Small intestine (tissue), 7 donors: ENCODE results near the gene STK10. TPM values are rescaled to one million over a fixed set of nuclear protein-coding genes. Genes with fewer than 3 reads are reported as not detected.

ENCODE experiments used
- DNase-seq, 2 donors: peaks; one replicate each; pipeline versions ENCODE4 v3.0.0 to v3.0.0-alpha.2; 2013
- FAIRE-seq: peaks from 2 replicates; lab custom pipeline; 2012; peaks lifted over from hg19 to GRCh38; lab: Jason Lieb, UNC
- H3K27ac ChIP-seq, 3 donors: one replicate each; pipeline ENCODE4 v1.5.1; 2013; ENCODE audit warnings: low read length in 2 of 3, mild to moderate bottlenecking in 2 of 3, control low read depth in 1 of 3, inconsistent platforms in 1 of 3, low read depth in 1 of 3, moderate library complexity in 1 of 3
- H3K27me3 ChIP-seq, 3 donors: one replicate each; pipeline ENCODE4 v1.6.1; 2013; ENCODE audit warnings: low read length in 3 of 3, inconsistent platforms in 1 of 3; ENCODE audit not compliant: control insufficient read depth in 3 of 3, insufficient read depth in 3 of 3
- H3K36me3 ChIP-seq, 3 donors: one replicate each; pipeline ENCODE4 v1.6.1; 2013; ENCODE audit warnings: low read length in 3 of 3, inconsistent platforms in 1 of 3, low read depth in 1 of 3, mild to moderate bottlenecking in 1 of 3, moderate library complexity in 1 of 3; ENCODE audit not compliant: control insufficient read depth in 3 of 3, insufficient read depth in 2 of 3
- H3K4me1 ChIP-seq, 3 donors: one replicate each; pipeline ENCODE4 v1.6.1; 2013; ENCODE audit warnings: low read length in 2 of 3, inconsistent platforms in 1 of 3, low read depth in 1 of 3, mild to moderate bottlenecking in 1 of 3, moderate library complexity in 1 of 3; ENCODE audit not compliant: control insufficient read depth in 3 of 3, insufficient read depth in 2 of 3
- H3K4me3 ChIP-seq, 3 donors: one replicate each; pipeline ENCODE4 v1.5.1; 2013; ENCODE audit warnings: low read length in 3 of 3, control low read depth in 1 of 3, inconsistent platforms in 1 of 3, low read depth in 1 of 3, mild to moderate bottlenecking in 1 of 3, moderate library complexity in 1 of 3
- H3K9me3 ChIP-seq, 2 donors: one replicate each; pipeline ENCODE4 v1.6.1; 2013; ENCODE audit warnings: low read depth in 1 of 2, low read length in 1 of 2; ENCODE audit not compliant: control insufficient read depth in 2 of 2, insufficient read depth in 1 of 2
- WGBS, 3 donors: extraction: QIAGEN DNeasy Blood & Tissue Kit; methylation state at CpG; one replicate each; pipeline ENCODE4 v1.1.7; 2013; 5-methylcytosine and 5-hydroxymethylcytosine counted together
- polyA plus RNA-seq, 4 donors: library from polyadenylated mRNA; stranded (reverse) in 3 of 4; unstranded in 1 of 4; fragments of 200-250 nt in 3 of 4; fragments of 120-200 nt in 1 of 4; gene quantifications; one replicate each; pipeline versions ENCODE4 v1.2.1 to v1.2.3, GENCODE V29; 2013
- donor health status: healthy with polysubstance abuse.
- donor health status: control.
- donor health status: control.
- donor health status: Bipolar disorder and iron deficiency.
- donor health status: healthy.

STK10 gene
- polyA plus RNA-seq, 4 donors, result 7.4 to 10.5 (median 9.1) TPM

- Histone ChIP-seq H3K9me3 (no peaks in the 10 kb centered on the region), H3K27me3 (no peaks in the 10 kb centered on the region), H3K4me1 (peaks cover 3% of the 10 kb centered on the region in 3 donors), H3K36me3 (peaks cover 0 to 5% (median 0%) of the 10 kb centered on the region in 3 donors), H3K27ac (peak overlapping the region in 1 of 3 donors; percentile 26), H3K4me3 (no peak overlapping the region)
- 33 to 70% (median 45%) methylated on average over 5 of the region's 5 CpGs for WGBS, 3 donors
- FAIRE-seq (no peak), DNase-seq (peak in 1 of 2 donors; percentile 47)
These were observed 45.3 kb downstream of the STK10 start for GRCh38 chr5:172142709-172143215.

- Histone ChIP-seq H3K27me3 (no peaks in the 10 kb centered on the region), H3K36me3 (peaks cover 0 to 4% (median 0%) of the 10 kb centered on the region in 3 donors), H3K4me3 (no peak overlapping the region), H3K4me1 (peaks cover 3% of the 10 kb centered on the region in 3 donors), H3K27ac (no peak overlapping the region), H3K9me3 (no peaks in the 10 kb centered on the region)
- no peak for FAIRE-seq
- peak in 1 of 2 donors; percentile 30 for DNase-seq
- 24 to 61% (median 41%) methylated on average over 5 of the region's 5 CpGs for WGBS, 3 donors
These were observed 46.1 kb downstream of the STK10 start for GRCh38 chr5:172141949-172142319.

- Histone ChIP-seq H3K36me3 (peaks cover 0 to under 1% (median 0%) of the 10 kb centered on the region in 3 donors), H3K27ac (no peak overlapping the region), H3K27me3 (no peaks in the 10 kb centered on the region), H3K4me3 (no peak overlapping the region), H3K4me1 (peaks cover 3% of the 10 kb centered on the region in 3 donors), H3K9me3 (no peaks in the 10 kb centered on the region)
- WGBS, 3 donors, result 79 to 91% (median 82%) methylated on average over 6 of the region's 6 CpGs
- no peak for FAIRE-seq
- no peak for DNase-seq
These were observed 47.2 kb downstream of the STK10 start for GRCh38 chr5:172140866-172141265.

- Histone ChIP-seq H3K4me1 (peaks cover 3% of the 10 kb centered on the region in 3 donors), H3K36me3 (no peaks in the 10 kb centered on the region)
- WGBS, 3 donors, result 84 to 90% (median 85%) methylated on average over 9 of the region's 9 CpGs
These were observed 47.9 kb downstream of the STK10 start for GRCh38 chr5:172140120-172140519.

GRCh38 chr5:172137046-172137445, 51.0 kb downstream of the STK10 start:
- WGBS, 3 donors, result 84 to 88% (median 88%) methylated on average over 3 of the region's 3 CpGs
- no peak for FAIRE-seq

More at GRCh38 chr5:172140120-172140519, 47.9 kb downstream of the STK10 start:
- Histone ChIP-seq H3K27me3 (no peaks in the 10 kb centered on the region), H3K4me3 (no peak overlapping the region), H3K27ac (no peak overlapping the region), H3K9me3 (no peaks in the 10 kb centered on the region)
- DNase-seq (no peak), FAIRE-seq (no peak)

GRCh38 chr5:172133359-172134029, 54.5 kb downstream of the STK10 start:
- peaks cover 0 to 2% of the 10 kb centered on the region in 2 donors for H3K9me3 ChIP-seq
- 70 to 85% (median 76%) methylated on average over 10 of the region's 10 CpGs for WGBS, 3 donors
- no peaks in the 10 kb centered on the region for H3K27me3 ChIP-seq
- DNase-seq (no peak), FAIRE-seq (no peak)
- no peak overlapping the region for H3K27ac ChIP-seq
- H3K36me3 ChIP-seq, result peaks cover 0 to 8% (median 0%) of the 10 kb centered on the region in 3 donors
- H3K4me1 ChIP-seq, result no peaks in the 10 kb centered on the region
- no peak overlapping the region for H3K4me3 ChIP-seq

More at GRCh38 chr5:172137046-172137445, 51.0 kb downstream of the STK10 start:
- Histone ChIP-seq H3K27me3 (no peaks in the 10 kb centered on the region), H3K9me3 (peaks cover 0 to 2% of the 10 kb centered on the region in 2 donors), H3K4me3 (no peak overlapping the region), H3K27ac (no peak overlapping the region), H3K4me1 (no peaks in the 10 kb centered on the region), H3K36me3 (peaks cover 0 to 3% (median 0%) of the 10 kb centered on the region in 3 donors)
- no peak for DNase-seq

- no peaks in the 10 kb centered on the region for H3K27me3 ChIP-seq
- no peak overlapping the region for H3K4me3 ChIP-seq
- H3K9me3 ChIP-seq, result peaks cover 0 to 2% of the 10 kb centered on the region in 2 donors
- H3K4me1 ChIP-seq, result no peaks in the 10 kb centered on the region
- peak overlapping the region in 1 of 3 donors; percentile 29 for H3K27ac ChIP-seq
- peaks cover 0 to 13% (median 0%) of the 10 kb centered on the region in 3 donors for H3K36me3 ChIP-seq
- 96 to 100% (median 100%) methylated on average over 2 of the region's 2 CpGs for WGBS, 3 donors
- DNase-seq, result no peak
- no peak for FAIRE-seq
These were observed 56.3 kb downstream of the STK10 start for GRCh38 chr5:172131690-172132089.

- DNase-seq, result no peak
- H3K9me3 ChIP-seq, result no peaks in the 10 kb centered on the region
- H3K27me3 ChIP-seq, result no peaks in the 10 kb centered on the region
- FAIRE-seq, result no peak
- WGBS, 3 donors, result 87 to 91% (median 91%) methylated on average over 7 to 10 of the region's 10 CpGs
- peaks cover 0 to 16% (median 0%) of the 10 kb centered on the region in 3 donors for H3K36me3 ChIP-seq
- H3K27ac ChIP-seq, result peak overlapping the region in 1 of 3 donors; percentile 47
- H3K4me3 ChIP-seq, result no peak overlapping the region
- no peaks in the 10 kb centered on the region for H3K4me1 ChIP-seq
These were observed 58.6 kb downstream of the STK10 start for GRCh38 chr5:172129256-172129910.
